Skeletal muscle satellite cell (primary cell): ENCODE data around the gene GPX7.

Experiments
- H3K27me3 ChIP-seq: 2 replicates; pipeline ENCODE4 v1.7.0; 2013; ENCODE audit warnings: low read length; ENCODE audit not compliant: control insufficient read depth, insufficient read depth
- H3K36me3 ChIP-seq: 2 replicates; pipeline ENCODE4 v1.7.0; 2013; ENCODE audit warnings: mild to moderate bottlenecking, control low read depth, low read length; ENCODE audit not compliant: insufficient read depth
- H3K4me1 ChIP-seq: 2 replicates; pipeline ENCODE4 v1.7.0; 2013; ENCODE audit warnings: low read length; ENCODE audit not compliant: control insufficient read depth, insufficient read depth
- H3K4me2 ChIP-seq: 2 replicates; pipeline ENCODE4 v1.7.0; 2013; ENCODE audit warnings: mild to moderate bottlenecking, low read length
- H3K4me3 ChIP-seq: 2 replicates; pipeline ENCODE4 v1.7.0; 2013; ENCODE audit warnings: low read length
- H3K9ac ChIP-seq: 2 replicates; pipeline ENCODE4 v1.7.0; 2013; ENCODE audit warnings: mild to moderate bottlenecking, low read depth, low read length, moderate library complexity
- H3K9me3 ChIP-seq: replicated peaks from 2 replicates; pipeline ENCODE4 v1.7.0; 2013; ENCODE audit warnings: mild to moderate bottlenecking, control low read depth, low read length

Gene GPX7

DNA sequence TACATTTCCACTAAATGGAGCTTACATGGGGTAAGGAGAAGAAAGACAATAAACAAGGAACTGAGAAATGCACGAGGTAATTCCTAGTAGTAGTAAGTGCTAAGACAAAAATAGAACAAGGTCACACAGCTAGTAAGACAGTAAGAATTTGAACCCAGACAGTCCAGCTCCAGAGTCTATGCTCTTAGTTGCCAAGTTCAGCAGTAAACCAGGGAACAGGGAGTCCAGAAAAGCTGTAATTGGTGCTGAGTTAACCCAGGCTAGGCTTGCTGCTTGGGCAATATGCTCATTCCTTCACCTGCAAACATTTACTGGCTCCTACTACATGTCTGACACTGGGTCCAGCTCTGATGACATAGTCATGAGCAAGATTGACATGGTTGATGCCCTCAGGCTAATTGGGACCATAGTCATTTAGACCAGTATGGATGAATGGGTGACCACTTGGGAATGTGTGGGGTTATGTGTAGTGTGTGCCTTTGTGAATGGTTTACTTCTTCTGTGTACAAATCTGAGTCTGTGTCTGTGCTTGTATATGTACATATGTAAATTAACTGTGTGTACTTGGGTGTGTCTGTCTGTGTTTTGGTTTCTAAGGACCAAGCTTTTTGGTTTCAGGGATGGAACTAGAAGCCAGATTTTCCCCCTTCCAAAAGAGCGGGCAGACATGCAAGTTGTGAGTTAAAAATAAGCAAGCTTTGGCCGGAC, 2.0 kb downstream of the GPX7 start:
- no peaks in the 10 kb centered on the region for H3K9me3 ChIP-seq
- peaks cover 34% of the 10 kb centered on the region for H3K4me1 ChIP-seq
- no peak overlapping the region for H3K4me3 ChIP-seq
- peaks cover 20% of the 10 kb centered on the region for H3K36me3 ChIP-seq
- H3K4me2 ChIP-seq: peak overlapping the region; percentile 84
- H3K9ac ChIP-seq: no peak overlapping the region
- no peaks in the 10 kb centered on the region for H3K27me3 ChIP-seq

DNA sequence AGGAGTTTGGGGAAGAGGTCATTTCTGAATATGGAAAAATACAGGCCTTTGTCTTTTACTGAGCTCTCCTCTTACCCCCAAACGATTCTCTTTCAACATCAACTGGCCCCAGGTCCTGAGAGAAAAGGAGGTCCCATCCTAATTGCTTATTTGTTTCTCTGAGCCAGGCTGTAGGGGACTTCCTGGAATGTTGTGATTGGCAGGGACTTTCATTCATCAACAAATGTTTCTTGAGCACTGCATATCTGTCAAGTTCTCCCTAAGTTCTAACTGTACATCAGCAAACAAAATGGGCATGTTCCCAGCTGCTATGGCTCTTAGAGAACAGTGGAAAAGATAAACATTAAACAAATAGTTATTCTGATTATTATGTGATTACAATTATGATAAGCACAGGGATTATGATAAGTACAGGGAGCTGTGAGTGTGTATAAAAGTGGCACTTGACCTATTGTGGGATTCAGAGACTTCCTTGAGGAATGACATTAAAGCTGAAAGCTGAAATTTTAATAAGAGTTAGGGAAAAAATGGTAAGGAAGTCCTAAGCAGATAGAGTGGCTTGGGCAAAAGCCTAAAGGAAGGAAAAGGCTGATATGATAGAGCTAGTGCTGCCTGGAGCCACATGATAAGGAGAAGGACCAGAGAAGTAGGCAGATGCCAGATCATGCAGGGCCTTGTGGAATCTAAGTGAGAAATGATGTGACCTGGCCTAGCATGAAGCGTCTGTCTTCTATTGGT, 11.6 kb downstream of the GPX7 start:
- Histone ChIP-seq H3K27me3 (no peaks in the 10 kb centered on the region), H3K9me3 (no peaks in the 10 kb centered on the region), H3K9ac (no peak overlapping the region), H3K4me3 (no peak overlapping the region), H3K4me2 (no peak overlapping the region), H3K4me1 (no peaks in the 10 kb centered on the region), H3K36me3 (no peaks in the 10 kb centered on the region)

DNA sequence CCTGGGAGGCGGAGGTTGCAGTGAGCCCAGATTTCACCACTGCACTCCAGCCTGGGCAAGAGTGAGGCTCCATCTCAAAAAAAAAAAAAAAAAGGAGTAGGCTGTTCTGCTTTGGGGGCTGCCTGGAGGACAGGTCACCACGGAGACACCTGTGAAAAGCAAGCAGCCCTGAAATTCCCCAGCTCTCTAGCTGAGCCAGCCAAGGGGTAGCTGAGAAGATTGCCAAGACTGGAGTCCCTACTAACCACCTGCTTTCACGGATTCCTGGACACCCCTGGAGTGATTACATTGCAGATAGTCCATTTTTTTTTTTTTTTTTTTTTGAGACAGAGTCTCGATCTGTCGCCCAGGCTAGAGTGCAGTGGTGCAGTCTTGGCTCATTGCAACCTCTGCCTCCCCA, 12.5 kb downstream of the GPX7 start:
- Histone ChIP-seq H3K36me3 (no peaks in the 10 kb centered on the region), H3K4me1 (no peaks in the 10 kb centered on the region), H3K27me3 (no peaks in the 10 kb centered on the region), H3K4me3 (no peak overlapping the region), H3K9me3 (no peaks in the 10 kb centered on the region), H3K9ac (no peak overlapping the region), H3K4me2 (no peak overlapping the region)

DNA sequence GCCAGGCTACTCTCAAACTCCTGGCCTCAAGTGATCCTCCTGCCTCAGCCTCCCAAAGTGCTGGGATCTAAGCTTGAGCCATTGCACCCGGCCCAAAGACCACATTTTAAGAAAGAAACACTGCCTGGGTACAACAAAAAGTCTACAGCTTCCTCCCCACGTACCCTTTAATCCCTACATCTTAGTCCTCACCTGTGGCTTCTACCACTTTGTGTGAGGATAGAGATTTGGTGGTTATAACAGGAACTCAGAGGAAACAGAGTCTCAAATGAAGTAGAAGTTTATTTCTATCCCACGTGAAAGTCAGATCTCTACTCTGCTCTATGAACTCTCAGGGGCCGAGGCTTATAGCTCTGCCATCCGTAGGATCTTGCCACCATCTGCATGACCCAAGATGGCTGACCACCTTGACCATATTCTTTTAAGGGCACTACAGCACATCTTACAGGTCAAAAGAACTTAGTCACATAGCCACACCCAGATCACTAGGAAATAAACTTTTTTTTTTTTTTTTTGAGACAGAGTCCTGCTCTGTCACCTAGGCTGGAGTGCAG, 13.4 kb downstream of the GPX7 start:
- no peak overlapping the region for H3K4me2 ChIP-seq
- no peaks in the 10 kb centered on the region for H3K36me3 ChIP-seq
- H3K4me3 ChIP-seq: no peak overlapping the region
- H3K9ac ChIP-seq: no peak overlapping the region
- H3K4me1 ChIP-seq: no peaks in the 10 kb centered on the region
- H3K9me3 ChIP-seq: no peaks in the 10 kb centered on the region
- H3K27me3 ChIP-seq: no peaks in the 10 kb centered on the region

DNA sequence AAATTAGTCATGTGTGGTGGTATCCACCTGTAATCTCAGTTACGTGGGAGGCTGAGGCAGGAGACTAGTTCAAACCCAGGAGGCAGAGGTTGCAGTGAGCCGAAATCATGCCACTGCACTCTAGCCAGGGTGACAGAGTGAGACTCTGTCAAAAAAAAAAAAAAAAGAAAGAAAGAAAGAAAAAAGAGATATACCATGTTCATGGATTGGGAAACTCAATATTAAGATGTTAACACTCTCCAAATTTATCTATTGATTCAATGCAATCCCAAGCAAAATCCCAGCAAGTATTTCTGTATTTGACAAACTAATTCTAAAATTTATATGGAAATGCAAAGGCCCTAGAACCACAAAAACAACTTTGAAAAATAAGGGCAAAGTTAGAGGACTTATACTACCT, 19.8 kb downstream of the GPX7 start:
- Histone ChIP-seq H3K4me2 (no peak overlapping the region), H3K27me3 (no peaks in the 10 kb centered on the region), H3K4me3 (no peak overlapping the region), H3K9me3 (no peaks in the 10 kb centered on the region), H3K9ac (no peak overlapping the region), H3K4me1 (no peaks in the 10 kb centered on the region), H3K36me3 (no peaks in the 10 kb centered on the region)

DNA sequence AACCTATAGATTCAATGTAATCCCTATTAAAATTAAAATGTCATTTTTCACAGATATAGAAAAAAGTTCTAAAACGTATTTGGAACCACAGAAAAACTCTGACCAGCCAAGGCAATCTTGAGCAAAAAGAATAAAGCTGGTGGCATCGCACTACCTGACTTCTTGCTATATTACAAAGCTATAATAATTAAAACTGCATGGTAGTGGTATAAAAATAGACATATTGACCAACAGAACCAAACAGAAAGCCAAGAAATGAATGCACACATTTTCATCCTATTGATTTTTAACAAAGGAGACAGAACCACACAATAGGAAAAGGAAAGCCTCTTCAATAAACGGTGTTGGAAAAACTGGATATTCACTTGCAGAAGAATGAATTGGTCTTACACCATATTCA, 21.6 kb downstream of the GPX7 start:
- Histone ChIP-seq H3K4me2 (no peak overlapping the region), H3K9ac (no peak overlapping the region), H3K9me3 (no peaks in the 10 kb centered on the region), H3K27me3 (no peaks in the 10 kb centered on the region), H3K4me1 (no peaks in the 10 kb centered on the region), H3K4me3 (no peak overlapping the region), H3K36me3 (no peaks in the 10 kb centered on the region)

DNA sequence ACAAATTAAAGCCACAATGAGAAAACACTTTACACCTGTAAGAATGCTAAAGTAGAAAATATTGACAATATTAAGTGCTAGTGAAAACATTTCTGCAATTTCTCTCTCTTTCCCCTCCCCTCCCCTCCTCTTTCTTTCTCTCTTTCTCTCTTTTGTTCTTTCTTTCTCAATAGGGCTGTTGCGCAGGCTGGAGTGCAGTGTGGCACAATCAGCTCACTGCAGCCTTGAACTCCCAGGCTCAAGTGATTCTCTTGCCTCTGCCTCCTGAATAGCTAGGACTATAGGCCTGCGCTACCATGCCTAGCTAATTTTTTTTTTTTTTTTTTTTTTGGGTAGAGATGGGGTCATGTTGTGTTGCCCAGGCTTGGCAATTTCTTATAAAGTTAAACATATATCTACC, 24.9 kb downstream of the GPX7 start:
- H3K4me1 ChIP-seq: no peaks in the 10 kb centered on the region
- H3K4me3 ChIP-seq: no peak overlapping the region
- H3K9me3 ChIP-seq: no peaks in the 10 kb centered on the region
- H3K36me3 ChIP-seq: no peaks in the 10 kb centered on the region
- no peak overlapping the region for H3K4me2 ChIP-seq
- peaks cover 10% of the 10 kb centered on the region for H3K27me3 ChIP-seq
- no peak overlapping the region for H3K9ac ChIP-seq

DNA sequence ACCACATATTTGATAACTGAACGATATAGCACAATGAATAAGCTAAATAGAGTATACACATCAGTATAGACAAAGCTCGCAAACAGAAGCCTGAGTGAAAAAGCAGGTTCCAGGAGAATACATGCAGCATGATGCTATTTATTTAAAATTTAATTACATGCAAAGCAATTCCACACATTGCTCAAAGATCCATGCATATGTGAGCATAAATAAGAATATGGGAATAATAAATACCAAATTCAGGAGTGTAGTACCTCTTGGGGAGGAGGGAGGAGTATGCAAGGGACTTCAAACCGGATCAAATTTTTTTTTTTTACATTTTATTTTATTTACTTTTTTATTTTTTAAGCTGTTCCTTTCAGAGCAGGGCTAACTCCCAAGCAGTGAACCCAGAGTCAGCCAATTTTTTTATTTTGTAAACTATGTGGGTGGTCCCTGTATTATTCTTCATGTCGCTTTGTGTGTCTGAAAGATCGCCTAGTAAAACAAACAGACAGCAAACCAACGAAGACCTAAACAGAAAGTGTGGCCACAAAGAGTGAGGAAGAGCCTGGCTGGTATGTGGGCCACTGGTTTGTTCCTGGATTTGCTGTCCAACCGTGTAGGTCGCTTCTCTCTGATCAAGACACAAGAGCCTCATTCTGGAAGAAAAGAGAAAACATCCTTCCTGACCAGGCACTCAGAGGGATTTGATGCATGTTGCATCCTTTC, 26.6 kb downstream of the GPX7 start:
- Histone ChIP-seq H3K27me3 (peaks cover 26% of the 10 kb centered on the region), H3K36me3 (no peaks in the 10 kb centered on the region), H3K4me3 (no peak overlapping the region), H3K9me3 (no peaks in the 10 kb centered on the region), H3K9ac (no peak overlapping the region), H3K4me1 (peaks cover 5% of the 10 kb centered on the region), H3K4me2 (peak overlapping the region; percentile 18)

DNA sequence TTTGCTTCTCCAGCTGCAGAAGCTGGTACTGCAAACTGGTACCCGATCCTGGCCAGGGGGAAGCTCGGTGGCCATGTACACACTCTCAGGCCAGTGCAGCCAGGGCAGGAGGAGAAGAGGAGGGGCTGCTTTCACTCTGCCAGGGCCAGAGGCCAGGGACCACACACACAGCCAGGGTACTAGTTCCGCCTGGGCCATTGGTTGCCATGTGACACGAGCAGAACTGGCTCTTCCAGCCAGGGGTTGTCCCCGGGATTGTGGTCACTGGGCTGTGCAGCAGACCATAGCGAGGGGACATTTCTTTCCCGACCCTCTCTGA, 27.1 kb downstream of the GPX7 start:
- no peaks in the 10 kb centered on the region for H3K36me3 ChIP-seq
- H3K27me3 ChIP-seq: peaks cover 31% of the 10 kb centered on the region
- peak overlapping the region; percentile 18 for H3K4me2 ChIP-seq
- no peak overlapping the region for H3K9ac ChIP-seq
- no peaks in the 10 kb centered on the region for H3K9me3 ChIP-seq
- H3K4me1 ChIP-seq: peaks cover 5% of the 10 kb centered on the region
- no peak overlapping the region for H3K4me3 ChIP-seq

DNA sequence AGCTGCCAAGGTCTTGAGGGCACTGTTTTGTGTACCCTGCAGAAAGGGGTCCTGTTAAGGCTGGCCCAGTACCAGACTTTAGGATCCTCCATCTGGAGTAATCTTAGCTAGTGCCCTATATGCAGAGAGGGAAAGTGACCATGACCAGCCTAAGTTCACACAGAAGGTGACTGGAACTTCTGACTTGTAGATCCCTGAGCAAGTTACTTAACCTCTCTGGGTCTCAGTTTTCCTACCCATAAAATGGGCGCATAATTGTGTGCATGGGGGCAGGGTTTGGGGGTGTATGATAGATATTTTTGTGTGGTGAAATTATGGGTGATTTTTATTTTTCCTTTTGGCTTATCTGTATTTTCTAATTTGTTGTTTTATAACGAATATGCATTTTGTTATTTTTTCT, 27.5 kb downstream of the GPX7 start:
- no peak overlapping the region for H3K4me3 ChIP-seq
- no peak overlapping the region for H3K9ac ChIP-seq
- H3K27me3 ChIP-seq: peaks cover 33% of the 10 kb centered on the region
- H3K9me3 ChIP-seq: no peaks in the 10 kb centered on the region
- H3K4me2 ChIP-seq: peak overlapping the region; percentile 18
- H3K4me1 ChIP-seq: peaks cover 5% of the 10 kb centered on the region
- H3K36me3 ChIP-seq: no peaks in the 10 kb centered on the region

DNA sequence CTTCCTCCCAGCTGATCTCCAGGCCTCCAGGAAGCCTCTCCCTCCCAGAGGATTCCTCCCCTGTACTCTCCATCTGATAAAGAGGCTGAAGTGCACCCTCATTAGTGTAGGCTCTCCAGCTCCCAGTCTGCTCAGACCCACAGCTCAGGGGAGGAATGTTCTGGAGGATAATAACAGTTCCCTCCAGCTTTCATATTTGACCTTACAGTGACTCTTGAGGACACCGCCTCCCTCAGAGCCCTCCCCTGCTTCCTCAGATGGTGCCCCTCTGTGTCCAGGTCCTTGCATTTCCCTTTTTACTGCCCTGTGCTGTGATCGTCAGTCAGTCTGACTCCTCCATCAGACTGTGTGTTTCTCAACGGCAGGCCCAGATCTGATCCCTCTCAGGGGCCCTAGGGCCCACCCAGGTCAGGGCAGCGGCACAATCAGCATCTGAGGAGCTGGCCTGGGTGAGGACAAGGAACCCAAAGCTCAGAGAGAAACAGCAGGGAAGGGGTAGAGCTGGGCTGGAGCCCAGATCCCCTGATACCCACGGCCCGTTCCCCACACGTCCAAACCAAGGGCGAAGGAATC, 29.7 kb downstream of the GPX7 start:
- H3K9ac ChIP-seq: no peak overlapping the region
- peaks cover 38% of the 10 kb centered on the region for H3K27me3 ChIP-seq
- no peaks in the 10 kb centered on the region for H3K36me3 ChIP-seq
- H3K9me3 ChIP-seq: no peaks in the 10 kb centered on the region
- peaks cover 5% of the 10 kb centered on the region for H3K4me1 ChIP-seq
- H3K4me2 ChIP-seq: no peak overlapping the region
- no peak overlapping the region for H3K4me3 ChIP-seq
